B cell (primary cell): ENCODE results near the gene TTC34. TPM values are rescaled to one million over a fixed set of nuclear protein-coding genes. Genes with fewer than 3 reads are reported as not detected.
"Not testable (repeated sequence)": the region's sequence is repeated elsewhere in the genome, so short reads cannot be mapped to it uniquely, and the experiment has no call there.

Experiments
- ATAC-seq: fragments of 200-7000 bp; cut with Tn5 transposase; one replicate; pipeline ENCODE4 v1.10.0; 2021; ENCODE audit warnings: low read depth, mild to moderate bottlenecking, moderate number of reproducible peaks, moderate library complexity
- CTCF ChIA-PET: fragments of 350-600 bp; sonication (Branson Sonifier 250); formaldehyde crosslinking; loops from one replicate; lab custom pipeline; 2021; ENCODE audit warnings: antibody characterized with exemption, inconsistent platforms; lab: Charles Lee
- POLR2A ChIA-PET: fragments of 350-600 bp; sonication (Branson Sonifier 250); formaldehyde crosslinking; loops from one replicate; lab custom pipeline; 2021; ENCODE audit warnings: antibody characterized with exemption; lab: Charles Lee
- DNase-seq: peaks from one replicate; pipeline ENCODE4 v3.0.0; 2013
- H2AFZ ChIP-seq: 2 replicates; pipeline ENCODE4 v1.6.1; 2012; ENCODE audit warnings: mild to moderate bottlenecking, low read depth, low read length; ENCODE audit not compliant: insufficient read depth, poor library complexity, severe bottlenecking
- H3K27ac ChIP-seq, 2 donors: 1 replicate in 1 of 2; 2 replicates in 1 of 2; pipeline ENCODE4 v1.5.1; 2012 to 2013; ENCODE audit warnings: low read length in 2 of 2, mild to moderate bottlenecking in 2 of 2, moderate library complexity in 1 of 2
- H3K27me3 ChIP-seq, 4 experiments: fragments of 200-600 bp in 1 of 4; sonication (generic) in 1 of 4; replicated peaks in 1 of 4; 1 replicate in 2 of 4; 2 replicates in 2 of 4; pipeline versions ENCODE4 v1.6.1 to v1.7.0; 2013 to 2016; ENCODE audit warnings: low read length in 3 of 4, mild to moderate bottlenecking in 2 of 4, mixed read lengths in 1 of 4, moderate library complexity in 1 of 4; ENCODE audit not compliant: insufficient read depth in 4 of 4, control insufficient read depth in 3 of 4; ENCODE audit errors: control extremely low read depth in 1 of 4
- H3K36me3 ChIP-seq, 2 experiments: replicated peaks in 1 of 2; 1 replicate in 1 of 2; 2 replicates in 1 of 2; pipeline versions ENCODE4 v1.6.1 to v1.7.1; 2013; ENCODE audit warnings: low read length in 1 of 2; ENCODE audit not compliant: insufficient read depth in 2 of 2, control insufficient read depth in 1 of 2; ENCODE audit errors: control extremely low read depth in 1 of 2, extremely low read depth in 1 of 2
- H3K4me1 ChIP-seq, 2 donors: fragments of 200-600 bp in 1 of 2; sonication (generic) in 1 of 2; 1 replicate in 1 of 2; 2 replicates in 1 of 2; pipeline versions ENCODE4 v1.5.1 to v1.6.1; 2013 to 2017; ENCODE audit warnings: low read length in 2 of 2; ENCODE audit not compliant: control insufficient read depth in 2 of 2, insufficient read depth in 2 of 2
- H3K4me2 ChIP-seq: replicated peaks from 2 replicates; pipeline ENCODE3; 2012; ENCODE audit warnings: mild to moderate bottlenecking, low read depth, low read length; ENCODE audit not compliant: poor library complexity, severe bottlenecking
- H3K4me3 ChIP-seq, 5 experiments: fragments of 200-600 bp in 1 of 5; sonication (generic) in 1 of 5; 1 replicate in 3 of 5; 2 replicates in 2 of 5; pipeline versions ENCODE4 v1.5.1 to v1.7.0; 2011 to 2016; ENCODE audit warnings: low read length in 4 of 5, mild to moderate bottlenecking in 4 of 5, low read depth in 2 of 5, control low read depth in 1 of 5, moderate library complexity in 1 of 5; ENCODE audit not compliant: insufficient read depth in 1 of 5; ENCODE audit errors: control extremely low read depth in 1 of 5, extremely low read depth in 1 of 5
- H3K79me2 ChIP-seq: fragments of 200-600 bp; sonication (generic); one replicate; pipeline ENCODE4 v1.6.0; 2016; ENCODE audit warnings: low read length; ENCODE audit not compliant: control insufficient read depth, insufficient read depth
- H3K9ac ChIP-seq: fragments of 200-600 bp; sonication (generic); 2 replicates; pipeline ENCODE4 v1.6.1; 2017; ENCODE audit warnings: mild to moderate bottlenecking, low read length, moderate library complexity
- H3K9me3 ChIP-seq, 3 donors: one replicate each; pipeline versions ENCODE4 v1.6.1 to v1.7.1; 2013; ENCODE audit warnings: low read length in 2 of 3; ENCODE audit not compliant: control insufficient read depth in 2 of 3, insufficient read depth in 1 of 3; ENCODE audit errors: control extremely low read depth in 1 of 3
- H4K20me1 ChIP-seq: 2 replicates; pipeline ENCODE4 v1.6.0; 2012; ENCODE audit warnings: mild to moderate bottlenecking, low read length; ENCODE audit not compliant: insufficient read depth, control insufficient read depth, poor library complexity, severe bottlenecking
- H3K27ac Mint-ChIP-seq: one replicate; pipeline ENCODE4 v1.8.0; 2021; ENCODE audit warnings: mixed read lengths
- H3K27me3 Mint-ChIP-seq: one replicate; pipeline ENCODE4 v1.8.0; 2021; ENCODE audit warnings: mixed read lengths
- H3K4me1 Mint-ChIP-seq: one replicate; pipeline ENCODE4 v1.8.0; 2021; ENCODE audit warnings: mixed read lengths
- H3K4me3 Mint-ChIP-seq: one replicate; pipeline ENCODE4 v1.8.0; 2021; ENCODE audit warnings: mixed read lengths
- H3K9me3 Mint-ChIP-seq: one replicate; pipeline ENCODE4 v1.8.0; 2022; ENCODE audit warnings: mixed read lengths; ENCODE audit not compliant: insufficient read depth
- WGBS: methylation state at CpG from one replicate; pipeline ENCODE4 v1.1.5; 2013; ENCODE audit warnings: missing lambda C conversion rate; ENCODE audit not compliant: insufficient coverage; 5-methylcytosine and 5-hydroxymethylcytosine counted together
- intact Hi-C: fragments of 100-400 bp; cut with micrococcal nuclease; formaldehyde crosslinking; loops from one replicate; pipeline ENCODE4 v1.10.0; 2022
- polyA plus RNA-seq: library from polyadenylated mRNA; depleted of rRNA; stranded (reverse); fragments of >200 nt; gene quantifications from 2 replicates; pipeline ENCODE4 v1.2.3, GENCODE V29; 2012
- total RNA-seq, 2 donors: library from RNA; stranded (reverse); fragments of 120-200 nt in 1 of 2; gene quantifications; 1 replicate in 1 of 2; 2 replicates in 1 of 2; pipeline versions ENCODE4 v1.2.3 to v1.2.4, GENCODE V29; 2013 to 2022

The TTC34 gene
- total and polyA plus RNA-seq, 2 donors (not counting 1 experiment from before 2014, with no cell fraction given) = 2.1 to 8.1 TPM

DNA sequence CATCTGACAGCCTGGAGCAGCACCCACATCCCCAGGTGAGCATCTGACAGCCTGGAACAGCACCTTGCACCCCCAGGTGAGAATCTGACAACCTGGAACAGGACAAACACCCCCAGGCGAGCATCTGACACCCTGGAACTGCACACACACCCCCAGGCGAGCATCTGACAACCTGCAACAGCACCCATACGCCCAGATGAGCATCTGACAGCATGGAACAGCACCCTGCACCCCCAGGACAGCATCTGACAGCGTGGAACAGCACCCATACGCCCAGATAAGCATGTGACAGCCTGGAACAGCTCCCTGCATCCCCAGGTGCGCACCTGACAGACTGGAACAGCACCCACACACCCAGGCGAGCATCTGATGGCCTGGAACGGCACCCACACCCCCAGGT lies 49.0 kb downstream of the TTC34 start:
- H3K4me3 ChIP-seq, H3K9me3 Mint-ChIP-seq, H3K36me3 ChIP-seq, ATAC-seq, H3K4me2 ChIP-seq, H4K20me1 ChIP-seq, H3K27ac Mint-ChIP-seq, DNase-seq, H3K27me3 ChIP-seq, H3K27ac ChIP-seq, H3K4me1 ChIP-seq, CTCF ChIA-PET, H3K4me3 Mint-ChIP-seq, intact Hi-C loops, H3K79me2 ChIP-seq, H3K9ac ChIP-seq, H3K9me3 ChIP-seq, H3K27me3 Mint-ChIP-seq, H3K4me1 Mint-ChIP-seq, H2AFZ ChIP-seq, POLR2A ChIA-PET: not testable (repeated sequence)
- no CpG with 5 or more reads among the region's 8 CpGs for WGBS

GRCh38 chr1:2751866-2752265 lies 49.6 kb downstream of the TTC34 start:
- H3K4me1 ChIP-seq, H3K9me3 Mint-ChIP-seq, H3K9ac ChIP-seq, POLR2A ChIA-PET, H2AFZ ChIP-seq, H3K27me3 Mint-ChIP-seq, H3K4me2 ChIP-seq, CTCF ChIA-PET, ATAC-seq, H3K9me3 ChIP-seq, H3K4me1 Mint-ChIP-seq, H4K20me1 ChIP-seq, H3K4me3 Mint-ChIP-seq, H3K36me3 ChIP-seq, H3K27me3 ChIP-seq, H3K27ac ChIP-seq, DNase-seq, H3K27ac Mint-ChIP-seq, H3K4me3 ChIP-seq, intact Hi-C loops, H3K79me2 ChIP-seq: not testable (repeated sequence)
- WGBS = no CpG with 5 or more reads among the region's 13 CpGs

- intact Hi-C loops, POLR2A ChIA-PET, H2AFZ ChIP-seq, H3K4me1 Mint-ChIP-seq, H3K9me3 ChIP-seq, H3K27me3 ChIP-seq, H4K20me1 ChIP-seq, H3K27ac Mint-ChIP-seq, H3K27ac ChIP-seq, H3K79me2 ChIP-seq, H3K4me2 ChIP-seq, DNase-seq, CTCF ChIA-PET, H3K4me3 Mint-ChIP-seq, H3K27me3 Mint-ChIP-seq, H3K4me1 ChIP-seq, H3K36me3 ChIP-seq, H3K9me3 Mint-ChIP-seq, H3K9ac ChIP-seq, H3K4me3 ChIP-seq, ATAC-seq: not testable (repeated sequence)
- WGBS = 40% methylated on average over 1 of the region's 27 CpGs
These were observed 50.4 kb downstream of the TTC34 start for GRCh38 chr1:2750766-2751730.

GRCh38 chr1:2750041-2750680 lies 51.3 kb downstream of the TTC34 start:
- H3K27ac ChIP-seq, H2AFZ ChIP-seq, POLR2A ChIA-PET, CTCF ChIA-PET, H3K27me3 ChIP-seq, DNase-seq, H3K27me3 Mint-ChIP-seq, H3K4me3 ChIP-seq, H3K4me3 Mint-ChIP-seq, H3K9me3 Mint-ChIP-seq, H3K27ac Mint-ChIP-seq, H3K4me2 ChIP-seq, H3K79me2 ChIP-seq, H3K4me1 ChIP-seq, H3K4me1 Mint-ChIP-seq, ATAC-seq, H4K20me1 ChIP-seq, H3K9me3 ChIP-seq, intact Hi-C loops, H3K9ac ChIP-seq, H3K36me3 ChIP-seq: not testable (repeated sequence)
- 37% methylated on average over 6 of the region's 14 CpGs for WGBS
